Muscle layer of colon (tissue), 2 donors: ENCODE measurements around the gene SLC16A14.
"Not testable (repeated sequence)": the region's sequence is repeated elsewhere in the genome, so short reads cannot be mapped to it uniquely, and the experiment has no call there.

ENCODE experiments used
- H3K27ac ChIP-seq: one replicate; pipeline ENCODE4 v1.7.0; 2013; ENCODE audit warnings: low read depth, mild to moderate bottlenecking, low read length, moderate library complexity
- H3K27me3 ChIP-seq, 2 donors: one replicate each; pipeline ENCODE4 v1.7.0; 2013; ENCODE audit warnings: low read length in 2 of 2, mild to moderate bottlenecking in 2 of 2; ENCODE audit not compliant: insufficient read depth in 2 of 2, control insufficient read depth in 1 of 2
- H3K36me3 ChIP-seq: one replicate; pipeline ENCODE4 v1.7.0; 2013; ENCODE audit warnings: mild to moderate bottlenecking, low read length; ENCODE audit not compliant: insufficient read depth
- H3K4me1 ChIP-seq: one replicate; pipeline ENCODE4 v1.7.0; 2013; ENCODE audit warnings: mild to moderate bottlenecking, low read length; ENCODE audit not compliant: insufficient read depth
- H3K4me3 ChIP-seq, 2 donors: one replicate each; pipeline ENCODE4 v1.7.0; 2013; ENCODE audit warnings: low read length in 2 of 2, low read depth in 1 of 2, mild to moderate bottlenecking in 1 of 2, moderate library complexity in 1 of 2
- H3K9ac ChIP-seq: one replicate; pipeline ENCODE4 v1.7.0; 2013; ENCODE audit warnings: low read length
- H3K9me3 ChIP-seq: one replicate; pipeline ENCODE4 v1.7.0; 2013; ENCODE audit warnings: mild to moderate bottlenecking, low read length
- donor health status: abdominal sarcoma.
- donor health status: Adenocarcinoma of cecum.

SLC16A14 gene, protein sequence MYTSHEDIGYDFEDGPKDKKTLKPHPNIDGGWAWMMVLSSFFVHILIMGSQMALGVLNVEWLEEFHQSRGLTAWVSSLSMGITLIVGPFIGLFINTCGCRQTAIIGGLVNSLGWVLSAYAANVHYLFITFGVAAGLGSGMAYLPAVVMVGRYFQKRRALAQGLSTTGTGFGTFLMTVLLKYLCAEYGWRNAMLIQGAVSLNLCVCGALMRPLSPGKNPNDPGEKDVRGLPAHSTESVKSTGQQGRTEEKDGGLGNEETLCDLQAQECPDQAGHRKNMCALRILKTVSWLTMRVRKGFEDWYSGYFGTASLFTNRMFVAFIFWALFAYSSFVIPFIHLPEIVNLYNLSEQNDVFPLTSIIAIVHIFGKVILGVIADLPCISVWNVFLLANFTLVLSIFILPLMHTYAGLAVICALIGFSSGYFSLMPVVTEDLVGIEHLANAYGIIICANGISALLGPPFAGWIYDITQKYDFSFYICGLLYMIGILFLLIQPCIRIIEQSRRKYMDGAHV

DNA sequence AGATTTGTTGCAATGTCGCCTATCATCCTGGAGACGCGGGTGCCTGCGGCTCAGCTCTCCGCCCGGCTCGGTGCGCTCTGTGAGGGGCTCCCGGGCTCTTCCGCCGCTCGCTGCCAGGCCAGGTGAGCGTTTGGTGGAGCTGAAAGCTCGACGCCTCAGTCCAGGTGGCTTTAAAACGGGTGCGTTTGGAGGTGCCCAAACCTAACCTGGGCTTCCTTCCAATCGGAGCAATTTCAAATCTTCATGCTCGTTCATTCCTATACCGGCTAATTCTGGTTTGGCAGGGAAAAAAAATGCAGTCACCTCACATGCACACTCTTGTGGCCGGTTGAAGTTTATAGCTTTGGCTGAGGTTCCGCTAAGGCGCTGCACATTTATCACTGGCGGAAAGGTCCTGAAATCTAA is at the start of gene SLC16A14:
SLC16A14 (minus strand) TSS at position 274 of the 405 bp plus-strand sequence. CDS start 9,572 bp downstream, outside the sequence.
- Histone ChIP-seq H3K4me1 (peaks cover 4% of the 10 kb centered on the region), H3K4me3 (peak within 1 kb of the TSS; percentile 71 to 85), H3K27me3 (no peaks in the 10 kb centered on the region), H3K36me3 (no peaks in the 10 kb centered on the region), H3K27ac (peak within 1 kb of the TSS; percentile 62), H3K9ac (no peak within 1 kb of the TSS), H3K9me3 (no peaks in the 10 kb centered on the region)

DNA sequence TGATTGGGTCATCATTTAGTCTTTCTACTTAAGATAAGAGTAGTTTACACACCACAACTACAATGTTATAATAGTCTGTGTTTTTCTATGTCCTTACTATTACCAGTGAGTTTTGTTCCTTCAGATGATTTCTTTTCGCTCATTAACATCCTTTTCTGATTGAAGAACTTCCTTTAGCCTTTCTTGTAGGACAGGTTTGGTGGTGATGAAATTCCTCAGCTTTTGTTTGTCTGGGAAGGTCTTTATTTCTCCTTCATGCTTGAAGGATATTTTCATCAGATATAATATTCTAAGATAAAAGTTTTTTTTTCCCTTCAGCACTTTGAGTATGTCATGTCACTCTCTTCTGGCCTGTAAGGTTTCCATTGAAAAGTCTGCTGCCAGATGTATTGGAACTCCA is 38.0 kb upstream of the SLC16A14 start:
- H3K9ac ChIP-seq = no peak overlapping the region
- no peaks in the 10 kb centered on the region for H3K36me3 ChIP-seq
- H3K4me3 ChIP-seq = no peak overlapping the region
- H3K27ac ChIP-seq = no peak overlapping the region
- H3K9me3 ChIP-seq = no peaks in the 10 kb centered on the region
- H3K27me3 ChIP-seq = no peaks in the 10 kb centered on the region
- no peaks in the 10 kb centered on the region for H3K4me1 ChIP-seq

DNA sequence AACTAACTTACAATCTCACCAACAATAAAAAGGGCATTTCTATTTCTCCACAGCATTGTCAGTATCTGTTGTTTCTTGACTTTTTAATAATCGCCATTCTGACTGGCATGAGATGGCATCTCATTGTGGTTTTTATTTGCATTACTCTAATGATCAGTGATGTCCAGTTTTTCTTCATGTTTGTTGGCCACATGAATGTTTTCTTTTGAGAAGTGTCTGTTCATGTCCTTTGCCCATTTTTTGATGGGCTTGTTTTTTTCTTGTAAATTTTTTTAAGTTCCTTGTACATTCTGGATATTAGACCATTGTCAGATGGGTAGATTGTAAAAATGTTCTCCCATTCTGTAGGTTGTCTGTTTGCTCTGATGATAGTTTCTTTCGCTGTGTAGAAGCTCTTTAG is 33.2 kb upstream of the SLC16A14 start:
- H3K27ac ChIP-seq, H3K4me3 ChIP-seq, H3K9ac ChIP-seq, H3K4me1 ChIP-seq, H3K36me3 ChIP-seq, H3K27me3 ChIP-seq, H3K9me3 ChIP-seq: not testable (repeated sequence)

DNA sequence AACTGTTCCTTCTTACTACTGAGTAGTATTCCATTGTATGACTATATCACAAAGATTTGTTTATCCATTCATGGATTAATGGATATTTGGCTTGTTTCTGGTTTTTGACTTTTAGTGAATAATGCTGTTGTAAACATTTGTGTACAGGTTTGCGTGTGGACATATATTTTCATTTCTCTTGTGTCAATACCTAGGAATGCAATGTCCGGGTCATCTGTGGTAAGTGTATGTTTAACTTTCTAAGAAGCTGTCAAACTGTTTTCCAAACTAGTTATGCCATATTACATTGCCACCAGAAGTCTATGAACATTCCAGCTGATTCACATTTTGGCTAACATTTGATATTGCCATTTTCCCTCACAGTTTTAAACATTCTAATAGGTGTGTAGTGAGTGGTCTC is 29.1 kb upstream of the SLC16A14 start:
- Histone ChIP-seq H3K4me3 (no peak overlapping the region), H3K27ac (no peak overlapping the region), H3K4me1 (no peaks in the 10 kb centered on the region)

DNA sequence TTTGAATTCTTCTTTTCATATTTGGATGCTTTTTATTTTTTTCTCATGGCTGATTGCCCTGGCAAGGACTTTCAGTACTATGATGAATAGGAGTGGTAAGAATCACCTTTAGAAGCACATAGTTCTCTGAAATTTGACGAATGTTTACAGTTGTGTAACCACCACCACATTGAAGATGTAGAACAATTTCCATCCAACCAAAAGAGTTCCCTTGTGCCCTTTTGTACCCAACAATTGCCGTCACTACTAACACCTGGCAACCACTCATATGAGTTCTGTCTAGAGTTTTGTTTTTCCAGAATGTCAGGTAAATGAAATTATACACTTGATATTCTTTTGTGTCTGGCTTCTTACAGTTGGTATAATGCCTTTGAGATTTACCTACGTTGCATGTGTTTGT is 28.7 kb upstream of the SLC16A14 start:
- Histone ChIP-seq H3K9ac (no peak overlapping the region), H3K36me3 (no peaks in the 10 kb centered on the region), H3K27me3 (no peaks in the 10 kb centered on the region), H3K4me3 (no peak overlapping the region), H3K9me3 (no peaks in the 10 kb centered on the region), H3K27ac (no peak overlapping the region), H3K4me1 (no peaks in the 10 kb centered on the region)

More for the DNA sequence above, 29.1 kb upstream of the SLC16A14 start:
- Histone ChIP-seq H3K36me3 (no peaks in the 10 kb centered on the region), H3K9ac (no peak overlapping the region), H3K9me3 (no peaks in the 10 kb centered on the region), H3K27me3 (no peaks in the 10 kb centered on the region)

DNA sequence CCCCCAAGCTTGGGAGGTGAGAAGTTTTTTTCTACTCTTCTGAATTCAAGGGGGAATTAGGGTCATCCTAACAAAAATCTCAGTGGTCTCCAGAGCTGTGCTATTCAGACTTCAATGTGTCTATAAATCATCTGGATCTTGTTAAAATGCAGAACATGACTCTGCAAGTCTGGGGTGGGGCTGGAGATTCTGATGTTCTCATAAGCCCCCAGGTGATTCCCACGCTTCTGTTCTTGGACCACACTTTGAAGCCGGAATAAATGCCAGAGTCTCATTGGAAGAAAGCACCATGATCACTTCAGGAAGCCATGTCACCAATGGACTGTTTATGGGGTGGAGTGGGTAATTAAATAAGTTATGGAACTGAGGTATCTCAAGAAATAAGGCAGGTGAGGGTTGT is 22.2 kb upstream of the SLC16A14 start:
- no peaks in the 10 kb centered on the region for H3K36me3 ChIP-seq
- H3K27me3 ChIP-seq = no peaks in the 10 kb centered on the region
- no peaks in the 10 kb centered on the region for H3K9me3 ChIP-seq
- no peaks in the 10 kb centered on the region for H3K4me1 ChIP-seq
- H3K4me3 ChIP-seq = no peak overlapping the region
- H3K9ac ChIP-seq = no peak overlapping the region
- H3K27ac ChIP-seq = no peak overlapping the region

DNA sequence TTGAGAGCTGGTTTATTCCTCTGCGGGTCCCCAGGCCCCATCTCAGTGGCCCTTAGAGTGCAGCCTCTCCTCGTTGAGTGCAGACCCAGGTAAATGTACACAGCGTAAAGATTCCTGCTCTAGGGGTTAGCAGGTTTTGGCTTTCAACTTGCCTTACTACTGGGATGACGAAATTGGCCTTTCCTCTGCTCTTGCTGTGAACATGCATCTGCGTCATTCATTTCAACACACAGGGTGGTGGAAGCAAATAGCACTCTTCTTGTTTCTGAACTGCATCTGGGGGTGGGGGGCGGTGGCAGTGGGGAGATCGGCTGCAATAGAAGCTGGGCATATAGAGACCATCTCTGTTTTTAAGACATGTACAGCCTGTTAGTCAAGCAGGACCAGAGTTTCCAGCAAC is 16.5 kb upstream of the SLC16A14 start:
- no peaks in the 10 kb centered on the region for H3K4me1 ChIP-seq

DNA sequence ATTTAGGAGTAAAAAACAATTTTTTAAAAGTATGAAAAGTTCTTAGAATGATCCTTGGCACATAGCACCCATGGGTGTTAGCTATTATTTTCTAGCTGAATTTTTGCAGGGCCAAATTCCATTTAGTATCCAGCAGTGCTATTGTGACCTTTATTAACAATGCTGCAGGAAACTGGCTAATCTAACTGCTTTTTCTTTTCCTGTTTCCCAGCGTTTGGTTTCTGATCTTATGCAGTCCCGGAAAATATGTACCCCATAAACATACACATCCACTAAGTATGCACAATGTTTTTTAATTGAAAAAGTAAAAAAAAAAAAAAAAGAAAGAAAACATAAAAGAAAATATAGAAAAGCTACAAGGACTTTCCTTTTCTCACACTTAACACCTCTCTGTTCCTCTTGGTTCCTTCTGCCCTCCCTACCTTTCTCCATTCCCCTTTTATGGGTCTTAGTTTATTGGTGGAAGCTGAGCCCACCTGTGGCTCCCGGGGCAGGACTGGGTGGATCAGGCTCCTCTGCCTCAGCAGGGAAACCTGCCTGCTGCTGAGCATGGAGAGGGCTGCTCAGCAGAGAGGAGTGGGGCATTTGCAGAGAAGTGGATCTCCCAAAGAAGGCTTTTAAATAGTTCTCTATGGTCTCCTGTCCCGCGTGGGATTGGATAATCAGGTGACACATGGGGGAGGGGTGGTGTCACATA is 9.3 kb upstream of the SLC16A14 start:
- H3K9me3 ChIP-seq = no peaks in the 10 kb centered on the region
- no peaks in the 10 kb centered on the region for H3K27me3 ChIP-seq
- H3K36me3 ChIP-seq = no peaks in the 10 kb centered on the region
- H3K27ac ChIP-seq = no peak overlapping the region
- H3K9ac ChIP-seq = no peak overlapping the region
- H3K4me1 ChIP-seq = no peaks in the 10 kb centered on the region
- H3K4me3 ChIP-seq = no peak overlapping the region

More for the DNA sequence above, 16.5 kb upstream of the SLC16A14 start:
- Histone ChIP-seq H3K4me3 (no peak overlapping the region), H3K27me3 (no peaks in the 10 kb centered on the region), H3K36me3 (no peaks in the 10 kb centered on the region), H3K9me3 (no peaks in the 10 kb centered on the region), H3K9ac (no peak overlapping the region), H3K27ac (no peak overlapping the region)

DNA sequence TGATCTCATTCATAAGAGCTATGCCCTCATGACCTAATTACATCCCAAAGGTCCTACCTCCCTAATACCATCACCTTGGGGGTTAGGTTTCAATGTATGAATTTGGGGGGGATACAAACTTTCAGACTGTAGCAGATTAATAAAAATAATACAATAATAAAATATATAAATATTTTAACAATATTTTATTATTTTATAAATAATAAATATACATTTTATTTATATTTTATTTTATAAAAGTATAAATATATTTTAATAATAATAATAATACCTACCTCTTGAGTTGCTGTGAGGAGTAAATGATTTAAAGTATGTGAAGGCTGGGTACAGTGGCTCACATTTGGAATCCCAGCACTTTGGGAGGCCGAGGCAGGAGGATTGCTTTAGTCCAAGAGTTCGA is 8.1 kb upstream of the SLC16A14 start:
- no peaks in the 10 kb centered on the region for H3K4me1 ChIP-seq
- H3K9ac ChIP-seq = no peak overlapping the region
- H3K9me3 ChIP-seq = no peaks in the 10 kb centered on the region
- no peaks in the 10 kb centered on the region for H3K36me3 ChIP-seq
- H3K4me3 ChIP-seq = no peak overlapping the region
- no peak overlapping the region for H3K27ac ChIP-seq
- no peaks in the 10 kb centered on the region for H3K27me3 ChIP-seq

DNA sequence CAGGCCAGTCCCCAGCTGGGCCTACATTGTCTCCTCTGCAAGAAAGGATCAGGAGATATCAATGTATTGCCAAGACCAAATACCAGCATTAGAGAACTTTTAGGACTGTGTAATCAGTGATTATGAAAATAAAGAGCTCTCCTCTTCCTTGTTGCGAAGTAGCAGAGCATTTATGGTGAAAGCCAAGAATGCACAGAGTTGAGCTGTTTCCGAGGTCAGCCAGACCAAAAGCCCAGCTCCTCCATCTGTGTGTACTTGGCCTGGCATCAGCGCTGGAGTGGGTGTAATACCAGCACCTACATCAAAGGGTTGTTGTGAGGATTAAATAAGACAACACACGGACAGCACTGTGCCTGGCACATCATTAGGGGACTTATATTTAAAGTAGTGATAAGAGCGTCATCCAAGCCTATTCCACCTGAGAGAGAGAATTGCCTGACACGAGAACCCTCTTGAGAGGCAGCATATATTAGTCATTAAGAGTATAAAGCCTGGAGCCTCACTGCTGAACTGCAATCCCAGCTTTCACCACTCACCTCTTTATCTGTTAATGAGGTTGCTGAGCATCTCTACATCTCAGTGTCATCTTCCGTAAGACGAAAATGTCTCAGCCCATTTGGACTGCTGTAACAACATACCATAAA is 7.4 kb upstream of the SLC16A14 start:
- H3K4me1 ChIP-seq = no peaks in the 10 kb centered on the region
- H3K9me3 ChIP-seq = no peaks in the 10 kb centered on the region
- no peak overlapping the region for H3K9ac ChIP-seq
- no peak overlapping the region for H3K4me3 ChIP-seq
- no peaks in the 10 kb centered on the region for H3K27me3 ChIP-seq
- H3K36me3 ChIP-seq = no peaks in the 10 kb centered on the region
- H3K27ac ChIP-seq = no peak overlapping the region

DNA sequence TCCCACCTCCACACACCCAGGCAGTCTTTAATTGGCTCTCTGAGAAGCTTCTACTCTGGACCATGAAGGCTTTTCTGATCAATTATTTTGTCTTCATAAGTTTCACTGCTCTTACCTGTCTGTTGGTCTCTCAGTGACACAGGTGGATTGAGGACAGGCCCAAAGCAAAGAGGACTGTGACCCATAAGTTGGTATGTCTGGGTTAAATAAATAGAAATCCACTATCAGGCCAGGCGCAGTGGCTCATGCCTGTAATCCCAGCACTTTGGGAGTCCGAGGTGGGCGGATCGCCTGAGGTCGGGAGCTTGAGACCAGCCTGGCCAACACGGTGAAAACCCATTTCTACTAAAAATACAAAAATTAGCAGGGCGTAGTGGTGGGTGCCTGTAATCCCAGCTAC is 2.7 kb upstream of the SLC16A14 start:
- no peaks in the 10 kb centered on the region for H3K9me3 ChIP-seq
- H3K9ac ChIP-seq = no peak overlapping the region
- no peaks in the 10 kb centered on the region for H3K27me3 ChIP-seq
- H3K4me1 ChIP-seq = peaks cover 4% of the 10 kb centered on the region
- H3K27ac ChIP-seq = no peak overlapping the region
- no peaks in the 10 kb centered on the region for H3K36me3 ChIP-seq
- no peak overlapping the region for H3K4me3 ChIP-seq
